NCI-H226 (cell line): ENCODE results near the gene SUCO.

ENCODE experiments used
- DNase-seq: peaks from one replicate; pipeline ENCODE4 v3.0.0-alpha.2; 2015

SUCO gene

GRCh38 chr1:172653015-172653709, 120.2 kb downstream of the SUCO start:
- DNase-seq = peak; percentile 55

- peak; percentile 69 for DNase-seq
Measured at GRCh38 chr1:172654535-172654934, 121.6 kb downstream of the SUCO start.

GRCh38 chr1:172656576-172656975, 123.6 kb downstream of the SUCO start:
- DNase-seq = no peak

DNA sequence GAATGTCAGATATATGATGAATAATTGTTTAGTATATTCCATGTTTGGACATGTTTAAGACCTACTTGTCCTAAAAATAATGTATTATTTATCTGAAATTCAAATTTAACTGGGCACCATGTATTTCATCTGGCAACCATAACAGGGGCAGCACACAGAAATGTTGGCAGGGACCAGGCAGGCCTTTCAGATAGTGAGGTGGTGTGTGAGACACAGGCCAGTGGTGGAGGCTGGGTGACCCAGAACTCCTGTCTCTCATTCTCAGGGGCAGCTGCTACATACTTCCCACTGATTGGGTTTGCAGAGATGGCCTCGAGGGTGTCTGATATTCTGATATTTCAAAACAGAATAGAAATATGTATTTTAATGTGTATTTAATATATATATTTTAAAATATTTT, 124.6 kb downstream of the SUCO start:
- DNase-seq = no peak

DNA sequence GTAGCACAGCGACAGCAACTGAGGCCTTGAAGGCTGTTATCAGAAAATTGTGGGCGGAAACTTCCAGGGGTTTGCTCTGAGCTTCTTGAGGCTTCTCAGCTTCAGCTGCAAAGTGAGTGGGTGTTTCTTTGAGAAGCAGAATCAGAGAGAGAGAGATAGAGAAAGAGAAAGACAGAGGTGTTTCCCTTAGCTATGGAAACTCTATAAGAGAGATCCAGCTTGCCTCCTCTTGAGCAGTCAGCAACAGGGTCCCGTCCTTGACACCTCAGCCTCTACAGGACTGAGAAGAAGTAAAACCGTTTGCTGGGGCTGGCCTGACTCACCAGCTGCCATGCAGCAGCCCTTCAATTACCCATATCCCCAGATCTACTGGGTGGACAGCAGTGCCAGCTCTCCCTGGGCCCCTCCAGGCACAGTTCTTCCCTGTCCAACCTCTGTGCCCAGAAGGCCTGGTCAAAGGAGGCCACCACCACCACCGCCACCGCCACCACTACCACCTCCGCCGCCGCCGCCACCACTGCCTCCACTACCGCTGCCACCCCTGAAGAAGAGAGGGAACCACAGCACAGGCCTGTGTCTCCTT, 126.0 kb downstream of the SUCO start, which contains the start of gene FASLG:
Gene FASLG (plus strand): TSS at position 233 of the 583 bp plus-strand sequence. CDS start 99 bp downstream, at position 332.
- DNase-seq = no peak

DNA sequence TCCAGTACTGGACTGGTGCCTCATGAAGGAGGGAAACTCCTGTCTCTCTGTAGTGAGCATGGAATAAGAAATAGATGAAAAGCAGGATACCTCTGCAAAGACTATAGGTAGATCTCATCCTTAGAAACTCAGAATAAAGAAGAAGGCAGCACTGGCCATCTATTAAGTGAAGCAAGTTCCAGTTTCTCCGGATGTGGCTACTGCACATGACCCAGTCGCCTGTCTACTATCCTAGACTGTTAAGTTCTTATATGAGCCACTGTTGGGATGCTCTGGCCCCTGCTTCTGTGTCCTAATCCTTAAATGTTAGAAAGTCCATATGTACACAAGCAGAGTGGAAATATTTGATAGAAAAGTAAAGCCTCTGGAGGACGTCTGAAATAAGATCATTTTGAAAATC, 128.2 kb downstream of the SUCO start:
- DNase-seq = no peak
